ENCODE data around the gene CRY1. TPM values are rescaled to one million over a fixed set of nuclear protein-coding genes. Genes with fewer than 3 reads are reported as not detected.

Gene CRY1
- total RNA-seq, 2 experiments from 2014 or later, result 13.5 to 15.7 TPM

DNA sequence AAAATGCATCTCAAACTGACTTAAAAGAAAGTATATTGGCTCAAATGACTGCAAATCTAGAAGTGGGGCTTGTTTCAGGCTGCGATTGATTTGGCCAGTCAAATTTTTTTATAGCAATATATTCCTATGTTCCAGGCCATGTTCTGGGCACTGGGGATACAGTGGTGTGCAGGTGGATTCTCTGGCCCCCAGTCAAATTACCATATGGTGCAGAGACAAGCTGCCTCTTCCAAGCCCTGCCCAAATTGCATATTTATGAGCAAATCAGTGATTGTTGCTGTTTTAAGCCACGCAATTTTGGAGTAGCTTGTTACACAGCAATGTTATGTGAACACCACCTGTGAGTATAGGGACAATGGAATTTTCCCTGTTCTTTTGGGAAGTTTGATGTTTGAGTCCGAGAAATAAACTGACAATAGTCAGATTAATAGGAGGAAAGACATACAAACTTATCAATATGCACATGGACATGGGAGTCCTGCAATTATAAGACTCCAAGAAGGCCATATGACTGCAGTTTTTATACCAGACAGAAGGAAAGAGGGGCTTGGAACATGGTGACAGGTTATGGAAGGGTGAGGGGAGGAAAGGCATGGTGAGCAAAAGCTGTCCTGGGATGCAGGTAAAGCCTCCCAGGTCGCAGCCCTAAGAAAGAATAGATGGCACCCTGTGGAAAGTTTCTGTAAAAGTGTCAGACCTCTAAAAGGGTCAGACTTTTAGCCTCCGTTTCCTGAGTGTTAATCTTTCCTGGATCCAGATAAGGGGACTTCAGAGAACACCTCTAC, 13.1 kb upstream of the CRY1 start:
- no peak for ATAC-seq
- no peak overlapping the region for H3K27ac Mint-ChIP-seq
- no peaks in the 10 kb centered on the region for H3K9me3 Mint-ChIP-seq (ENCODE audit: insufficient read depth)
- ChIA-PET CTCF (interaction anchor here (1.8 to 3.8 kb wide), 3 partner anchors 8 to 500 kb away, joined by 5 to 65 read pairs (median 13); partner anchors contain the start of gene CRY1), POLR2A (no interaction called here)
- peaks cover 17% of the 10 kb centered on the region for H3K27me3 Mint-ChIP-seq (ENCODE audit: low read depth)
- H3K36me3 Mint-ChIP-seq (ENCODE audit: low read depth), result no peaks in the 10 kb centered on the region
- no peak for DNase-seq
- no peak overlapping the region for H3K4me3 Mint-ChIP-seq
- no peaks in the 10 kb centered on the region for H3K4me1 Mint-ChIP-seq (ENCODE audit: low read depth)

DNA sequence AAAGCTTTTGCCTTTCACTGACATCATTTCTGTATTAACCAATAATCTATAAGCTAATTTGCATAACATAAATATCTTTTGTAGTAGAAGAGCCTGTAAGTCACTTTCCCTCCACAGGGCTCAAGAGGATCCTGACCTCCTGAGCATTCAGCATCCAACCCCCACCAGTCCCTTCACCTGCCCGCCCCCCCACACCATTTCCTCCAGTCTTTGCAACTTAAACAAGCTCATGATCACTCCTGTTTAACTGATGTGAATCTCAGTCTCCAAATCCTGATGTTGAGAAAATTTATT, 12.0 kb upstream of the CRY1 start:
- ChIA-PET CTCF (interaction anchor here (1.0 to 3.8 kb wide), 14 partner anchors 9 to 754 kb away, joined by 3 to 65 read pairs (median 5); partner anchors contain the start of gene CRY1), POLR2A (interaction anchor here (0.5 kb wide), 1 partner anchor 33 kb away, joined by 3 read pairs; no protein-coding TSS in a partner anchor)
- no peaks in the 10 kb centered on the region for H3K36me3 Mint-ChIP-seq (ENCODE audit: low read depth)
- no peaks in the 10 kb centered on the region for H3K9me3 Mint-ChIP-seq (ENCODE audit: insufficient read depth)
- no peak overlapping the region for H3K4me3 Mint-ChIP-seq
- no peak overlapping the region for H3K27ac Mint-ChIP-seq
- no peak for ATAC-seq
- no peaks in the 10 kb centered on the region for H3K4me1 Mint-ChIP-seq (ENCODE audit: low read depth)
- peaks cover 11% of the 10 kb centered on the region for H3K27me3 Mint-ChIP-seq (ENCODE audit: low read depth)
- no peak for DNase-seq

DNA sequence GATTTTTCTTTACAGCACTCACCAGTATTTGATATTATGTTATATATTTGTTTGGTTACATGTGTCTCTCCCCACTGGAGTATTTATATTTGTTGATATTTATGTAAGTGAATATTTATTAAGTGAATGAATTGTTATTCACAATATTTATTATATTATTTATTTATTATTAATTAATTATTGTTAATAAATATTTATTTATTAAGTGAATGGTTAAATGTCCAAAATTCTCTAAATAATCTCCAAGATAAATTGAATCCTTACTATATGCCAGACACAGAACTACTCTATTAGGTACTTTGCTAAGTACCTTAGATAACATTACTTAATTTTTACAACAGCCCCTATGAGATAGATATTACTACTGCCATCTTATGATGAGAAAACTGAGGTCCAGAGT, 10.2 kb upstream of the CRY1 start:
- no peaks in the 10 kb centered on the region for H3K4me1 Mint-ChIP-seq (ENCODE audit: low read depth)
- ATAC-seq (no peak), DNase-seq (no peak)
- H3K27ac Mint-ChIP-seq, result no peak overlapping the region
- POLR2A ChIA-PET, result interaction anchor here (0.7 kb wide), 1 partner anchor 9 kb away, joined by 3 read pairs; no protein-coding TSS in a partner anchor
- no peaks in the 10 kb centered on the region for H3K9me3 Mint-ChIP-seq (ENCODE audit: insufficient read depth)
- CTCF ChIA-PET, result interaction anchor here (1.0 to 3.8 kb wide), 3 partner anchors 12 to 26 kb away, joined by 3 to 65 read pairs (median 19); partner anchors contain the start of gene CRY1
- peaks cover 15% of the 10 kb centered on the region for H3K27me3 Mint-ChIP-seq (ENCODE audit: low read depth)
- H3K36me3 Mint-ChIP-seq (ENCODE audit: low read depth), result no peaks in the 10 kb centered on the region
- no peak overlapping the region for H3K4me3 Mint-ChIP-seq

DNA sequence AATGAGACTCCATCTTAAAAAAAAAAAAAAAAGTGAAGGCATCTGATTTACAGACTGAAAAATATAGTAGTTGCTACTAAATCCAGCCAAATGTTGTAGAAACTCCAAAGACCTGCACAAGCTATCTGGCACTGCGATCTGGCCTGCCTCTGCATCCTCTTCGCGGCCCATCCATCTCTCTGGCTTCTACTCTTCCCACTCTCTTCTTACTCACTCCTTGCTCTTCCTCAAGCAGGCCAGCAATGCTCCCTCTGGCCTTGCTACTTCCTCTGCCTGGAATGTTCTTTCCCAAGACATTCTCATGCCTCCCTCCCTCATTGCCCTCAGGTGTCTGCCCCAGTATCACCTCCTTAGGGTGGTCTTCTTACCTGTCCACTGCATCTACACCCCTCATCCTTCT, 9.7 kb upstream of the CRY1 start:
- Mint-ChIP-seq H3K4me1 (ENCODE audit: low read depth) (no peaks in the 10 kb centered on the region), H3K9me3 (ENCODE audit: insufficient read depth) (no peaks in the 10 kb centered on the region), H3K27me3 (ENCODE audit: low read depth) (peaks cover 17% of the 10 kb centered on the region), H3K27ac (no peak overlapping the region), H3K36me3 (ENCODE audit: low read depth) (no peaks in the 10 kb centered on the region), H3K4me3 (no peak overlapping the region)
- ATAC-seq (no peak), DNase-seq (no peak)
- CTCF ChIA-PET, result interaction anchor here (0.9 to 3.8 kb wide), 3 partner anchors 12 to 148 kb away, joined by 3 to 65 read pairs (median 19); partner anchors contain the start of genes CRY1 and TMEM263
- POLR2A ChIA-PET, result interaction anchor here (0.7 kb wide), 1 partner anchor 9 kb away, joined by 3 read pairs; no protein-coding TSS in a partner anchor

DNA sequence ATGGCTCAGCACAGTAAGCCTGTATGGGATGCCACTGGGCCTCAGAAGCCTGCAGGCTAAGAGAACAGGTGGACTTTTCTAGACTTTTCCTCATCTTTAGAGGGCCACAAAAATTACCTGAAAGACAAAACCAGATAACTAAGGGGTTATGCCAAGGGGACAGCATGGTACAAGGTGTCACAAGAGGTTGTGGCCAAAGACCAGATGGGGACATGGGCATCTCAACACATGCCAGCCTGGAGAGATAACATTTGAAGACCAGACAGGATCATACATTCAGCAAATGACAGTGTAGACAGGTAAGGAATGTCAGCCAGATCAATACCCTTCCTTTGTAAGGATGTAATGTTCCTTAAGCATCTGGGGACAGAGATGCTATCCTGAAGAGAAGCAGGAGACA, 8.9 kb upstream of the CRY1 start:
- no peak overlapping the region for H3K27ac Mint-ChIP-seq

DNA sequence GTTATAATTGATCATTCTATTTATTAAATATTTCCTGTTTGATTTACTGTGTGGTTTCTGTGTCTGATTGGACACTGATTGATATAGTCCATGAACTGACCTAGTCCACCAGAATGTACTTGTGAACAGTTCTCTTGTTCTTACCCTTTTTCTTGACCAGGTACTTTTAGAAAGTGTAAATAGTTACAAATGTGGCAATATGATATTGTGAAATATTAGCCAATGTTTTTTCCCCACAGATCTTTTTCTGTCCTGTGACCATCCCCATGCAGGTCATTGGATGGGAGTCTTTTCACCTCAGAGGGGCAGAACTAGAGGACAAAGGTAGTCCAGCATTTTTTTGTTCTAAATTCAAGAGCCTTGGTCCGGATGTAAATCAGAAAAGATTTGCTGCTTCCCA, 8.3 kb upstream of the CRY1 start:
- ChIA-PET CTCF (no interaction called here), POLR2A (no interaction called here)
- H3K4me3 Mint-ChIP-seq, result no peak overlapping the region
- DNase-seq (no peak), ATAC-seq (no peak)
- H3K36me3 Mint-ChIP-seq (ENCODE audit: low read depth), result no peaks in the 10 kb centered on the region
- no peak overlapping the region for H3K27ac Mint-ChIP-seq
- no peaks in the 10 kb centered on the region for H3K4me1 Mint-ChIP-seq (ENCODE audit: low read depth)
- peaks cover 23% of the 10 kb centered on the region for H3K27me3 Mint-ChIP-seq (ENCODE audit: low read depth)
- no peaks in the 10 kb centered on the region for H3K9me3 Mint-ChIP-seq (ENCODE audit: insufficient read depth)

More for the DNA sequence above, 8.9 kb upstream of the CRY1 start:
- ATAC-seq (no peak), DNase-seq (no peak)
- CTCF ChIA-PET, result interaction anchor here (0.9 kb wide), 1 partner anchor 147 kb away, joined by 3 read pairs; the partner anchor contains the start of gene TMEM263
- H3K27me3 Mint-ChIP-seq (ENCODE audit: low read depth), result peaks cover 21% of the 10 kb centered on the region
- H3K4me3 Mint-ChIP-seq, result no peak overlapping the region
- no peaks in the 10 kb centered on the region for H3K4me1 Mint-ChIP-seq (ENCODE audit: low read depth)
- POLR2A ChIA-PET, result no interaction called here
- no peaks in the 10 kb centered on the region for H3K9me3 Mint-ChIP-seq (ENCODE audit: insufficient read depth)
- H3K36me3 Mint-ChIP-seq (ENCODE audit: low read depth), result no peaks in the 10 kb centered on the region

DNA sequence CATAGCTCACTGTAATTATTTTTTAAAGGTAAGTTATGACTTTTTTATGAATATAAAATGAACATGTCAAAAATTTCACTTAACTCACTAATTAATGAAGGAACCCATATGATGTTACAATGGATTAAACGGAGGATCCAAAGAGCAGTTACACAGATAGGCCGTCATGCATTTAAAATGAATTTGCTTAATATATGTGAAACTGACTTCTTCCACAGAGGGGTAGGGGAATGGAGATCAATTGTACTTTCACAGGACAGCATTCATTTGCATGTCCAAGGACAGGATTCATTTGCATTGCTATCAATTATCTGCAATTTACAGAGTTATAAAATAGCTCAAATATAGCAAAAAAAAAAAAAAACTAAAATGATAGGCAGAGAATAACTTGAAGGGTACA, 6.6 kb upstream of the CRY1 start:
- CTCF ChIA-PET, result interaction anchor here (1.1 to 1.8 kb wide), 2 partner anchors 15 to 32 kb away, joined by 3 to 4 read pairs; no protein-coding TSS in a partner anchor
- POLR2A ChIA-PET, result no interaction called here
- ATAC-seq (no peak), DNase-seq (no peak)
- Mint-ChIP-seq H3K36me3 (ENCODE audit: low read depth) (no peaks in the 10 kb centered on the region), H3K27me3 (ENCODE audit: low read depth) (peaks cover 19% of the 10 kb centered on the region), H3K4me1 (ENCODE audit: low read depth) (no peaks in the 10 kb centered on the region), H3K27ac (no peak overlapping the region), H3K4me3 (no peak overlapping the region), H3K9me3 (ENCODE audit: insufficient read depth) (no peaks in the 10 kb centered on the region)

DNA sequence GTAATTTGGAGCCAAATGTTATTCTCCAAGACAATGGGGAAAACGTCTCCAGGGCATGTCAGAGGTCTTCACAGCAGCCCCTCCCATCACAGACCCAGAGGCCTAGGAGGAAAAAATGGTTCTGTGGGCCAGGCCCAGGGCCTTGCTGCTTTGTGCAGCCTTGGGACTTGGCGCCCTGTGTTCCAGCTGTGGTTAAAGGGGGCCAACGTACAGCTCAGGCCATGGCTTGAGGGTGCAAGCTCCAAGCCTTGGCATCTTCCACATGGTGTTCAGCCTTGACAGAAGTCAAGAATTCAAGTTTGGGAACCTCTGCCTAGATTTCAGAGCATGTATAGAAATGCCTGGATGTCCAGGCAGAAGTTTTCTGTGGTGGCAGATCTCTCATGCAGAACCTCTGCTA, 3.2 kb upstream of the CRY1 start:
- ChIA-PET POLR2A (no interaction called here), CTCF (no interaction called here)
- Mint-ChIP-seq H3K9me3 (ENCODE audit: insufficient read depth) (no peaks in the 10 kb centered on the region), H3K36me3 (ENCODE audit: low read depth) (no peaks in the 10 kb centered on the region), H3K4me3 (no peak overlapping the region), H3K4me1 (ENCODE audit: low read depth) (peaks cover 5% of the 10 kb centered on the region), H3K27ac (no peak overlapping the region), H3K27me3 (ENCODE audit: low read depth) (peaks cover 17% of the 10 kb centered on the region)
- DNase-seq (no peak), ATAC-seq (no peak)

DNA sequence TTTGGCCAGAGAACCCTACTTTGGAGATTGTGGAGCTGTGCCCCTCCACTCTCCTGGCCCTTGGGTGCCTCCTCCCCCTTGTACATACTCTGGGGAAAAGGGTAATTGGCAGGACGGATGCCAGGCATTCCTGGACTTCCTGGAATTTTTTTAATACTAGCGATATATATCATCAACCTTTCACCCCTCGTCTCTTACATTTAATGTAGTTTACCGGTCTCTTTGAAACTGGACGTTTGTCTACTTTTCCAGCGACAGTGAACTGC, 767 bp upstream of the CRY1 start:
- Mint-ChIP-seq H3K9me3 (ENCODE audit: insufficient read depth) (no peaks in the 10 kb centered on the region), H3K4me3 (no peak overlapping the region), H3K27me3 (ENCODE audit: low read depth) (peaks cover 9% of the 10 kb centered on the region), H3K27ac (no peak overlapping the region), H3K36me3 (ENCODE audit: low read depth) (no peaks in the 10 kb centered on the region), H3K4me1 (ENCODE audit: low read depth) (peaks cover 5% of the 10 kb centered on the region)
- DNase-seq, result no peak
- ATAC-seq, result no peak
- POLR2A ChIA-PET, result interaction anchor here (0.6 to 2.2 kb wide), 4 partner anchors 10 to 386 kb away, joined by 3 to 9 read pairs (median 4); no protein-coding TSS in a partner anchor
- CTCF ChIA-PET, result interaction anchor here (0.9 to 6.6 kb wide), 3 partner anchors 11 to 308 kb away, joined by 4 to 65 read pairs (median 4); no protein-coding TSS in a partner anchor

DNA sequence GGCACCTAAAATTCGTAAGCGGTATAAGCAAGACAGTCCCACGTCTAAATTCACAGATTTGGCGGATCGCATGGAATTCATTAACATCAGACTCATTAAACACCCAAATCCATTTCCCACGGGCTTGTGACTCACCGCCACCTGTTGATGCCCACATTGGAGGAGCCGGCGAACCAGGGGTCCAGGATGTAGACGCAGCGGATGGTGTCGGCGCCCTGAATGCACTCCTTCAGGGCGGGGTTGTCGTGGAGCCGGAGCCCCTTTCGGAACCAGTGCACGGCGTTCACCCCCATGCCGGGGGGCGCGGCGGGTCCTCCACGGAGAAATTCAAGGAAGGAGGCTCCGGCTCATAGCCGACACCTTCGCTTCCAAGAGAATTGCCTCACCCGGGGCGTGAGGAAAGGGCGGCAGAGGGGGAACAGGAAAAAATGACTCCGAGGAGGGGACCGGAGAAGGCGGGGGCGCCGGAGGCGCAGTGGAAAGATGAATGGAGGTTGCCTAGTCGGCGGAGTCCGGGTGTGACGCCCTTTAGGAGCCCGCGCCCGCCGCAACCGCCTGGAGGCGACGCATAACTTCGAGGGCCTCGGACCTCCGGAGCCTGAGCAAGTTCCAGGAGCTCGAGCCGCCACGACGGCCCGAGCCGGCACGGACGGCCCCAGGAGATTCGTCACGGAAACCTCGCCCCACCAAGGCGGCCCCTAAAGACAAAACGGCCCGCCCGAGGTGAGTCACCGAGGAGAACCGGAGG, 506 bp downstream of the CRY1 start:
- Mint-ChIP-seq H3K4me3 (no peak overlapping the region), H3K36me3 (ENCODE audit: low read depth) (no peaks in the 10 kb centered on the region), H3K27me3 (ENCODE audit: low read depth) (peaks cover 4% of the 10 kb centered on the region), H3K9me3 (ENCODE audit: insufficient read depth) (no peaks in the 10 kb centered on the region), H3K4me1 (ENCODE audit: low read depth) (peaks cover 5% of the 10 kb centered on the region), H3K27ac (no peak overlapping the region)
- DNase-seq, result peak; percentile 78
- ChIA-PET POLR2A (interaction anchor here (0.6 to 2.2 kb wide), 7 partner anchors 12 to 1638 kb away, joined by 3 to 9 read pairs (median 4); no protein-coding TSS in a partner anchor), CTCF (interaction anchor here (0.8 to 6.6 kb wide), 3 partner anchors 12 to 51 kb away, joined by 3 to 65 read pairs (median 4); no protein-coding TSS in a partner anchor)
- peak; percentile 64 for ATAC-seq

DNA sequence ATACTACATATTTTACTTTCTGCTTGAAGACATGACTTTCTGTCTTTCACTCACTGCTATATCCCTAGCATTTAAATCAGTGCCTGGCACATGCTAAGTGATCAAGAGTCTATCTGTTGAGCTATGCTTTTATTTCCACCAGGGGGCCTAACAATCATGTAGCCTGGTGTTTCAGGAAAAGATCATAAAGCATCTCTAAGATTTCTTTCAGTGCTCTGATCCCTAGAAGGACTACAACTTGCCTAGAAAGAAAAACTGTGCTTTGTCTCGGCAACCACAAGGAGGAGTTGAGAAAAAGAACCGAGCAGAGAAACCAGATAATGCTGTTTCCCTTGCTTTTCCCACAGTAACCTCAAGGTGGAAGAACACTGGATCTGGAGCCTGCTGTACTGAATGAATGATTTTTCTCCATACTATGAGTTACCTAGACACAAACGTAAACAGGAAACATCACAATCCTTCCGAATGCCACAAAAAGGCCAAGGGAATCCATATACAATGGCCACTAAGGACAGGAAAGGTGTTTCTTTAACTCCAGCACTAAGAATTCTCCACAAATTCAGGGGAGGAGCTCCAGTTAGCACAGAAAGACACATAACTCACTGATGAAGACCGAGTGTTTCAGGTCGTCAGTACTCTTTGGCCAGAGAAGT, 1.2 kb downstream of the CRY1 start:
- ATAC-seq, result peak; percentile 6
- no peak overlapping the region for H3K4me3 Mint-ChIP-seq
- POLR2A ChIA-PET, result interaction anchor here (0.6 to 2.2 kb wide), 4 partner anchors 20 to 307 kb away, joined by 3 to 9 read pairs (median 3); no protein-coding TSS in a partner anchor

More for the DNA sequence above, 1.2 kb downstream of the CRY1 start:
- Mint-ChIP-seq H3K9me3 (ENCODE audit: insufficient read depth) (no peaks in the 10 kb centered on the region), H3K4me1 (ENCODE audit: low read depth) (peaks cover 5% of the 10 kb centered on the region), H3K27me3 (ENCODE audit: low read depth) (peaks cover under 1% of the 10 kb centered on the region), H3K27ac (no peak overlapping the region), H3K36me3 (ENCODE audit: low read depth) (peaks cover 2% of the 10 kb centered on the region)
- CTCF ChIA-PET, result interaction anchor here (1.0 to 6.6 kb wide), 9 partner anchors 9 to 539 kb away, joined by 3 to 65 read pairs (median 3); no protein-coding TSS in a partner anchor
- peak; percentile 46 for DNase-seq

Data from activated CD8-positive, alpha-beta T cell treated with anti-CD3 and anti-CD28 coated beads, Interleukin-2, amount 10 ng/mL, durations not matched to agents 7 days and 5 days (primary cell).